ENCODE data around the gene KRTAP5-6.

The KRTAP5-6 gene

GRCh38 chr11:1734641-1735081, 37.7 kb downstream of the KRTAP5-6 start:
- DNase-seq: no peak

- DNase-seq: no peak
Observed at GRCh38 chr11:1735271-1735670, 38.3 kb downstream of the KRTAP5-6 start.

GRCh38 chr11:1736447-1736992, 39.5 kb downstream of the KRTAP5-6 start:
- DNase-seq: no peak

GRCh38 chr11:1737080-1737757, 40.2 kb downstream of the KRTAP5-6 start:
- no peak for DNase-seq

GRCh38 chr11:1738380-1738779, 41.4 kb downstream of the KRTAP5-6 start:
- DNase-seq: no peak

GRCh38 chr11:1739576-1739975, 42.6 kb downstream of the KRTAP5-6 start:
- no peak for DNase-seq

GRCh38 chr11:1740786-1741530, 44.0 kb downstream of the KRTAP5-6 start:
- no peak for DNase-seq

GRCh38 chr11:1741741-1742140, 44.7 kb downstream of the KRTAP5-6 start:
- no peak for DNase-seq

GRCh38 chr11:1742371-1742770, 45.4 kb downstream of the KRTAP5-6 start:
- no peak for DNase-seq

GRCh38 chr11:1742869-1743584, 46.0 kb downstream of the KRTAP5-6 start:
- no peak for DNase-seq

GRCh38 chr11:1743585-1744136, 46.7 kb downstream of the KRTAP5-6 start:
- DNase-seq: no peak

- no peak for DNase-seq
Observed at GRCh38 chr11:1744137-1744886, 47.3 kb downstream of the KRTAP5-6 start.

GRCh38 chr11:1744891-1745700, 48.1 kb downstream of the KRTAP5-6 start:
- DNase-seq: no peak

GRCh38 chr11:1745701-1746320, 48.8 kb downstream of the KRTAP5-6 start:
- DNase-seq: no peak

GRCh38 chr11:1746511-1746931, 49.5 kb downstream of the KRTAP5-6 start:
- DNase-seq: no peak

GRCh38 chr11:1746956-1747752, 50.2 kb downstream of the KRTAP5-6 start:
- no peak for DNase-seq
